KMS-11 (cell line): Measurements from ENCODE around the gene ADAM19.

Experiments
- H2AFZ ChIP-seq: fragments of 200-600 bp; sonication (generic); 2 replicates; pipeline ENCODE4 v1.6.1; 2016; ENCODE audit warnings: antibody characterized with exemption, mixed run types, low read depth
- H3K27ac ChIP-seq: fragments of 200-600 bp; sonication (generic); 2 replicates; pipeline ENCODE4 v1.6.1; 2016; ENCODE audit warnings: mild to moderate bottlenecking, mixed run types
- H3K27me3 ChIP-seq: fragments of 200-600 bp; sonication (generic); 2 replicates; pipeline ENCODE4 v1.6.1; 2017; ENCODE audit warnings: mild to moderate bottlenecking, low read depth, mixed run types, moderate library complexity; ENCODE audit not compliant: insufficient read depth
- H3K36me3 ChIP-seq: fragments of 200-600 bp; sonication (generic); 2 replicates; pipeline ENCODE4 v1.6.1; 2017; ENCODE audit warnings: mild to moderate bottlenecking, mixed run types; ENCODE audit not compliant: insufficient read depth
- H3K4me1 ChIP-seq: fragments of 200-600 bp; sonication (generic); 2 replicates; pipeline ENCODE4 v1.6.1; 2016; ENCODE audit warnings: mild to moderate bottlenecking, low read depth, mixed run types; ENCODE audit not compliant: poor library complexity, severe bottlenecking
- H3K4me2 ChIP-seq: fragments of 200-600 bp; sonication (generic); 2 replicates; pipeline ENCODE4 v1.7.0; 2016; ENCODE audit warnings: mild to moderate bottlenecking, mixed run types
- H3K4me3 ChIP-seq: fragments of 200-600 bp; sonication (generic); IDR thresholded peaks from 2 replicates; pipeline ENCODE4 v1.6.1; 2017; ENCODE audit warnings: low read depth, low read length, mixed read lengths; ENCODE audit not compliant: insufficient read depth
- H3K79me2 ChIP-seq: fragments of 200-600 bp; sonication (generic); 2 replicates; pipeline ENCODE4 v1.6.1; 2016; ENCODE audit warnings: low read depth, mixed run types; ENCODE audit not compliant: insufficient read depth
- H3K9ac ChIP-seq: fragments of 200-600 bp; sonication (generic); 2 replicates; pipeline ENCODE4 v1.6.1; 2016; ENCODE audit warnings: mild to moderate bottlenecking, mixed run types
- H4K20me1 ChIP-seq: fragments of 200-600 bp; sonication (generic); 2 replicates; pipeline ENCODE4 v1.6.1; 2016; ENCODE audit warnings: mild to moderate bottlenecking, mixed run types; ENCODE audit not compliant: insufficient read depth
- TF ChIP-seq, protein P1 (sequence below): fragments of 200-600 bp; sonication (generic); conservative IDR thresholded peaks from 2 replicates; pipeline ENCODE4 v1.6.1; 2017; ENCODE audit warnings: low read depth, mild to moderate bottlenecking, antibody characterized with exemption, low read length, moderate library complexity, mixed read lengths

ADAM19 gene

DNA sequence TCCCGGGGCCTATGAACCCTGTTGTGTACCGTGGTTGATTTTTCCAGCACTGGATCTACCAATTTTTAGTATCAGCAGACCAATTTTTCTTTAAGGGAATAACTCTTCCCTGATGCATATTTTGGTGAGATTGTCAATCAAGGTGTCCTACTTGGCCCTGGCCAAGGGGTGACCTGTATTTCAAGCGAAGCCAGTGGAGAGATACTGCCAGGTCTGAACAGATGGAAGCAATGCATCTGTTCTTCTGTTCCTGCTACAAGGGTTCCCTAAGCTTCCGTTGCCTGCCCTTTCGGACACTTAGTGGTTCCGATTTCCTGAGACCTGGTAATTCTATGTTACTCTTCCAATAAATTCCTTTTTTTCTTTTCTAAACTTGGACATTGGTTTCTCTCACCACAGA is 37.3 kb downstream of the ADAM19 start:
- Histone ChIP-seq H4K20me1 (no peaks in the 10 kb centered on the region), H3K27me3 (no peaks in the 10 kb centered on the region), H3K4me2 (no peak overlapping the region), H3K27ac (no peak overlapping the region), H3K9ac (no peak overlapping the region), H2AFZ (no peak overlapping the region), H3K36me3 (no peaks in the 10 kb centered on the region), H3K79me2 (no peaks in the 10 kb centered on the region), H3K4me3 (no peak overlapping the region), H3K4me1 (peaks cover 34% of the 10 kb centered on the region)
- TF ChIP-seq, protein P1, sequence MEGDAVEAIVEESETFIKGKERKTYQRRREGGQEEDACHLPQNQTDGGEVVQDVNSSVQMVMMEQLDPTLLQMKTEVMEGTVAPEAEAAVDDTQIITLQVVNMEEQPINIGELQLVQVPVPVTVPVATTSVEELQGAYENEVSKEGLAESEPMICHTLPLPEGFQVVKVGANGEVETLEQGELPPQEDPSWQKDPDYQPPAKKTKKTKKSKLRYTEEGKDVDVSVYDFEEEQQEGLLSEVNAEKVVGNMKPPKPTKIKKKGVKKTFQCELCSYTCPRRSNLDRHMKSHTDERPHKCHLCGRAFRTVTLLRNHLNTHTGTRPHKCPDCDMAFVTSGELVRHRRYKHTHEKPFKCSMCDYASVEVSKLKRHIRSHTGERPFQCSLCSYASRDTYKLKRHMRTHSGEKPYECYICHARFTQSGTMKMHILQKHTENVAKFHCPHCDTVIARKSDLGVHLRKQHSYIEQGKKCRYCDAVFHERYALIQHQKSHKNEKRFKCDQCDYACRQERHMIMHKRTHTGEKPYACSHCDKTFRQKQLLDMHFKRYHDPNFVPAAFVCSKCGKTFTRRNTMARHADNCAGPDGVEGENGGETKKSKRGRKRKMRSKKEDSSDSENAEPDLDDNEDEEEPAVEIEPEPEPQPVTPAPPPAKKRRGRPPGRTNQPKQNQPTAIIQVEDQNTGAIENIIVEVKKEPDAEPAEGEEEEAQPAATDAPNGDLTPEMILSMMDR: no peak

DNA sequence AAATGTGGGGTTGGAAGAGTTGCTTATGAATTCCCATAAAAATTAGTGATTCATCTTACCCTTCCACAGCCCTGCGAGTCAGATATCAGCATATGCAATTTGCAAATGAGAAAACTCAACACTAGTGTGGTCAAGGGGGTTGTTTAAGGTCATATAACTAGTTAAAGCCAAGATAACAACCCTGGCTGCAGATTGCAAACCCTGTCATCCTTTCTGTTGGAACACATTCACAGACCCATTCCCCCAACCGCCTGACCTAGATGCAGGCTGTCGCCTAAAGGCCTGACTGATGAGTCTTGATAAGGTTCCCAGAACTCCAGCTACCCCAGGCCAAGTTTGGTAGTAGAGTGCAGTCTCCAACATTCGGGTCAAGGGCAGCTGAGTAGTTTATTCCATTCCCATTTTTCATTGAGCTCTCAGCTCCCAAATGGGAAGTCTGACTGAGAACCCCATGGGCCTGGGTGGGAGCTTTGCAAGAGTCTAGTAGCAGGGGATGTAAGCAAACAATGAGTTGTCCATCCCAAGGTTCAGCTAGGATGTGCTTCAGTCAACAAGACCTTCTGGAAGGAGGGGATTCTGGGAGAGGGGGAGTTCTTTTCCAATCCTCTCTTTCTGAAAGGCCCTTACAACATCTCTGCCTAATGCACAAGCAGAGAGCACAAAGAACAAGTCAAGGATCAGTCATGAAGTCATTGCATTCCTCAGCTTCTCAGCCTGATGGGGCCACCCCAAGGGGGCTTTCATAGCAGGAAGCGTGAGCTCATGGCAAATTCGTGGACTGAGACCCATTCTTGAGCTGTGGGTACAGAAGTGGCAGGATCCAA is 40.3 kb downstream of the ADAM19 start:
- no peaks in the 10 kb centered on the region for H3K36me3 ChIP-seq
- H3K79me2 ChIP-seq: no peaks in the 10 kb centered on the region
- no peaks in the 10 kb centered on the region for H4K20me1 ChIP-seq
- H2AFZ ChIP-seq: no peak overlapping the region
- TF ChIP-seq, protein P1: no peak
- H3K4me1 ChIP-seq: peaks cover 19% of the 10 kb centered on the region
- H3K27me3 ChIP-seq: no peaks in the 10 kb centered on the region
- H3K4me2 ChIP-seq: no peak overlapping the region
- H3K9ac ChIP-seq: no peak overlapping the region
- no peak overlapping the region for H3K4me3 ChIP-seq
- H3K27ac ChIP-seq: no peak overlapping the region

DNA sequence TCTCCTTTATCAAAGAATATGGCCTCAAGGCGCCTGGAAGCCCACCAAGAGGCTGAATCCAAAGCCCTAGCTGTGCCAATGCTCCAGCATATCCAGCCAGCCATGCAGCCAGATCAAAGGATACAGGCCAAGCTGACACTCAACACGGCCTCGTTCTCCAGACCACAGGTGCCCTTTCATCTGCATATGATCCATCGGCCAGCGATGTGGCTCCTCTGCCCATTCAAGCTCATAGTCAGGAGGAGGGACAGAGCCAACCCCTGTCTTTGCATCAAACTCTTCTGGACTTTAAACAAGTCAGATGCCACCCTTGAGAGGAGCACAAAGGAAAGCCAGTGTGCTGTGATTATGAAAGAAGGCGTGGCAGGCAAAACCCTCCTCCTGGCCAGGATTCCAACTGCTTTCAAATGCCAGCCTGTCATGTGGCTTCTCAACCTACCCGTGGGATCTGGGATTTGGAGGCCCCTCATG is 42.5 kb downstream of the ADAM19 start:
- H3K4me1 ChIP-seq: no peaks in the 10 kb centered on the region
- H3K27me3 ChIP-seq: no peaks in the 10 kb centered on the region
- H3K4me3 ChIP-seq: no peak overlapping the region
- TF ChIP-seq, protein P1: no peak
- no peak overlapping the region for H3K27ac ChIP-seq
- no peaks in the 10 kb centered on the region for H3K36me3 ChIP-seq
- H4K20me1 ChIP-seq: no peaks in the 10 kb centered on the region
- H3K9ac ChIP-seq: no peak overlapping the region
- H2AFZ ChIP-seq: no peak overlapping the region
- H3K79me2 ChIP-seq: no peaks in the 10 kb centered on the region
- no peak overlapping the region for H3K4me2 ChIP-seq

DNA sequence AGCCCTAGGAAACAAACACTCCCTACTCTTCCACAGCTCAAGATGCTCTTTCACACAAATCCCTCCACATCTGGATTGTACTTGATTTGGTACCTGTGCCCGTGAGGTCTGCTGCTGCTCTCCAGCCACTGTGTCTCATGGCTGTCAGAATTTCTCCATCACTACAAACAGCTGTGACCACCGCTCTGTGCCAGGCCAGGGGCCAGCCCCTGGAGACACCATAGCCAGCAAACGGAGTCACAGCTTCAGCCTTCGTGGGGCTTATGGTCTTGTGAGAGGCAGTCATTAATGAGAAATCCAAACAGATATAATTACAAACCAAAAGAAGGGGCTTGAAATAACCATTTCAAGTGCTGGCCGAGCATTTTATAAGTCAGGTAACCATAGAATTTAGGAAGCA is 43.6 kb downstream of the ADAM19 start:
- Histone ChIP-seq H3K79me2 (no peaks in the 10 kb centered on the region), H2AFZ (no peak overlapping the region), H3K4me2 (no peak overlapping the region), H3K36me3 (no peaks in the 10 kb centered on the region), H3K4me3 (no peak overlapping the region), H3K4me1 (no peaks in the 10 kb centered on the region), H3K27ac (no peak overlapping the region), H3K9ac (no peak overlapping the region), H4K20me1 (no peaks in the 10 kb centered on the region), H3K27me3 (no peaks in the 10 kb centered on the region)
- TF ChIP-seq, protein P1: no peak
